ENCODE data around the gene AANAT.

Gene AANAT

DNA sequence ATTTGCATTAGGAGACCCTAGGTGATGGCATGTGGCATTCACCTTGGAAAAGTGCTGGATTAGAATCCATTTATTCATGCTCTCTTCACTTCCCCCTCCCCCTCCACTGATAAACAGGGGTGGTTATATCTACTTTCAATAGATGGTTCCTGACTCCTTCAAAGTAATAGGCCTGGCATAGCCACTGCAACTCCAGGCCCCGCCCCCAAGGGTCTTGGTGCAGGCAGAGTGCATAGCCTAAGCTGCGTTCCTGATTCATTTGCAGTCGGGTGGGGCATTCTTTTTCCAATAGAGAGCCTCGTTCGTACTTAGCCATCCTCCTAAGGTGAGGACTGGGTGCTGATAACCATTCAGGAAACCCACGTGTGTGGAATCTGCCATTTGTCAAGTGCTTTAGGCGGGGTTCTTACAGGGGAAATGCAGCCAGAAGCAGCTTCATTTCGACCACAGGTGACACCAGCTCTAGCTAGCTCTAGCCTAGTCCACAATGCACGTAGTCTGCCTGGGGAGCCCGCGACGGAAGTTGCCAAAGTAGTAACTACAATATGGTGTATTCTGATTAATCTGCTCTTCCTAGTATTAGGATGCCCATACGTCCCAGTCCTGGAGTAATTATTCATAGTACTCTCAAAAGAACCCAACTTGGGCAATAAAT lies 25.6 kb upstream of the AANAT start:
- DNase-seq: no peak

DNA sequence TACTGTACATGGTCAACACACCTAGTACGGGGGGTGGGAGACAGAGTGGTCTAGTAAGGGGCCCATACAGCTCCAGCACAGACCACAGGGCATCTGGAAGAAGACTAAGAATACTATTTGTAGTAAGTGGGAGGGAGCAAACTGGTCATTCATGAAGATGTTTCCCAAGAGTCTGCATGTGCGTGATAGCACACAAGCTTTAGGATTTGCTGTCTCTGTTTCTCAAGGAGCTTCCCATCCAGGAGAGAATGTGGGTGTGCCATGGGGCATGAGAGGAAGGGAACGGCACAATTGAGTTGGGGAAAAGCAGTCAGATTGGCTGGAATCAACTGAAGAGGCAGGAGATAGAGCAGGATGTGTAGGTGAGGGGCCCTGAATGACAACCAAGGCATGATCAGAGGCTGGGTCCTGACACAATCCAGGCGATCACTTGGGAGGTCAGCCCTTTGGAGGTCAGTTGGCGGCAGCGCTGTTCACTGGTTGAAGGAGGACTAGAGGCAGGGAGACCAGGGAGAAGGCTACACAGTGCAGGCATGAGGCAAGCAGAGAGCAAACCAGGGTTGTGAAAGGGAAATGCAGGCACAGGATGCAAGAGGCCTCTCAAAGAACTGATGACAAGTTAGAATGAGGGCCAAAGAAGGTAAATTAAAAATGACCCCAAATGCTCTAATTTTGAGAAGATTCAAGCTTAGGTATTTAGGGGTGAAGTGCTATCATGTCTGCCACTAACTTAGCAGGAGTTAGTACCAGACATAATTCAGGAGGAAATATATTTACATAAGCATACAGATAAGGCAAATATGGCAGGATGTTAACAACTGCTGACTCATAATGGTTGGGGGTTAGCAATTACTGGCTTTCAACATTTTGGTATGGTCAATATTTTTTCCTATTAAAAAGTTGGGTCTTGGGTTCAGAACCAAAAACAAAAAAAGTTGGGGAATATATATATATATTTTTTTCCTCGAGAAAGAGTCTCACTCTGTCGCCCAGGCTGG lies 24.8 kb upstream of the AANAT start:
- no peak for DNase-seq

DNA sequence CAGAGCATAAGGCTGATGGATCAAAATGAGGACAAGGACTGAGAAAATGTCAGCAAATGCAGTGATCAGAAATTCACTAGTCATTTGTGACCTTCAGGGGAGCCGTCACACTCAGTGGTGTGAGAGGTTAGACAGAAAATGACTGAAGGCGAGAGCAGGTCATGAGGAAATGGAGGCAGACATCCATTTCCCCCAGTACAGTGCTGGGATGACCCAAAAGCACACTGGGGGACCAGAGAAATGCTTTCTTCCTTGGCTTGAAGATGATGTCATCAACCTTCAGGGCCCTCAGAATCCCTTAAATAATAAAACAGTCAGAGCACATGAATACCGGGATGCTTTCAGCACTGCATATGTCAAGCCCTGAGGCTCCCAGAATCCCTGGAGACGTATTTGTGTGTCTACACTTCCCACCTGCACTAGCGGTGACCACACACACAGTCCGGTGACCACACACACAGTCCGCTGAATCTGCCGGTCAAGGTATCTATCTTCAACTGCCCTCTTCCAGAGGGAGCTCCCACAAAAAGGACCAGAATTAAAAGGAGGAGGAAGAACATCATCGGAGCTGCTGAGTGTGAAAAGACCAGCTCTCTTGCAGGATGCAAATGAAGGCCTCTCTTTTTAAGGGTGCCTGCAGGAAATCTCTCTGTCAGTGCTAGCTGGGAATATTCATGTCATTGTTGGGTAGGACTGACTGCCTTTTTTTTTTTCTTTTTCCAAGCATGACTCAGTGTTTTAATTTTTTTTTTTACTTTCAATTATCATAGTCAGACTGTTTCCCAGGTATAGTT lies 22.7 kb upstream of the AANAT start:
- peak in 2 of 51 donors; percentile 9 to 15 for DNase-seq

DNA sequence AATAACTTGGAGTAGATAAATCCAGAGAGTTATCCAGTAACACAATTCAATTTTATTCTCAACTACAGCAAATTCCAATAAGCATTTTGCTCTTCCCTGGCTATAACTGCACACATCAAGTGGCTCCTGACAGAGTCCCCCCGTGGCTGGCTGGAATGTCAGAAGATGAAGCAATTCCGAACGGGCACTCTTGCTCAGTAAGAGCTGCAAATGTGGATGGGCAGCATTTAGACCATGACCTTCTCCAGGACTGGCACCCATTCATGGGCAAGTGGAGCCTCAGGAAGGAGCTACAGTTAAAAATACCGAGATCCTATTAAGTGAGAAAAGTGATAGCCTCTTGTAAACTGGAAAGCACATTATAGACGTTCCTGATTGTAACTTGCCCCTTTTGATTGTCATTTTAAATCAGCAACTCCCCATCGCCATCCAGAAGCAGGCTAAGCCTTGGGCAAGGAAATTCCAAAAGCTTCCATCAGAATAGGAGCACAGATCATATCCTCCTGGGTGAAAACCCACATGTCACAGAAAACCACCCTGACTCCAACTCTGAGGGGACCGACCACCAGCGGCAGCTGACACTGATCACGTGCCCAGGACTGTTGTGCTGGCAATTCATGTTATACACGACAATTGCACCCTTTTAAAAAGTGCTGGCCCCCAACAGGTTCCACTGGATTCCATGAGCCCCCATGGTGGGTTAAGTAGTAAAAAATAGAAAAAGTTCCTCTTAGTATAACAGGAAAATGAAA lies 21.5 kb upstream of the AANAT start:
- no peak for DNase-seq

DNA sequence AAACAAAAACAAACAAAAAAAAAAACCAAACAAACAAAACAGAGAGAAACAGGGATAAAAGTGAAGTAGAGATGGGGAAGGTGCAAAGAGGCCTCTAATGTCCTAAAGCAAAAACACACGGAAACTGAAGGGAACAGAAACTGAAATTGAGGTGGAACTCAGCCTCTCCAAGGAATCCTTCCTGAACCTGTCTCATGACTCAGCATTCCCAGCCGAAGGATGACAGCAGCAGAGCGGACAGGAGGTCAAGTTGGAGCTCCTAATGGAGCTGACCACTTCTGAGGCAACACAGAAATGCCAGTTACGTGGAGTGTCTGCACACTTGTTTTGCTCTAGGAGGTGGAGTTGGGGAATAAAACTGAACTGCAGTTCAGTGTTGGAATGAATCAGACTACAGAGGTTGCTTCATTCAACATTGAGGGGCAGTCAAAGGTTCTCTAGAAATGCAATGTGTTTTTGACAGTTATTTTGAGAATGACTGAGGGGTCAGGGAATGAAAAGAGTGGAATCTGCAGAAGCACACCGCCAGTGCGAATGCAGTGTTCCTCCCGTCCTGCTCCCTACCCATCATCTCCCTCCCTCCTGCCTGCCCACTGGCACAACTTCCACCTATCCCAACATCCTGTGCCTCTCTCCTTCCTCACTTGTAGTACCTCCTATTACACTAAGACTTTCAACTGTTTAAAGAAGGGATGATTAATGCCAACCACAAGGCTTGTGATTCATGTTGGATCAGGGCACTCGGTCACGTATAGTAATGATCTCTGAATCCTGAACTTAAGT lies 20.8 kb upstream of the AANAT start:
- peak in 2 of 51 donors; percentile 10 to 42 for DNase-seq

DNA sequence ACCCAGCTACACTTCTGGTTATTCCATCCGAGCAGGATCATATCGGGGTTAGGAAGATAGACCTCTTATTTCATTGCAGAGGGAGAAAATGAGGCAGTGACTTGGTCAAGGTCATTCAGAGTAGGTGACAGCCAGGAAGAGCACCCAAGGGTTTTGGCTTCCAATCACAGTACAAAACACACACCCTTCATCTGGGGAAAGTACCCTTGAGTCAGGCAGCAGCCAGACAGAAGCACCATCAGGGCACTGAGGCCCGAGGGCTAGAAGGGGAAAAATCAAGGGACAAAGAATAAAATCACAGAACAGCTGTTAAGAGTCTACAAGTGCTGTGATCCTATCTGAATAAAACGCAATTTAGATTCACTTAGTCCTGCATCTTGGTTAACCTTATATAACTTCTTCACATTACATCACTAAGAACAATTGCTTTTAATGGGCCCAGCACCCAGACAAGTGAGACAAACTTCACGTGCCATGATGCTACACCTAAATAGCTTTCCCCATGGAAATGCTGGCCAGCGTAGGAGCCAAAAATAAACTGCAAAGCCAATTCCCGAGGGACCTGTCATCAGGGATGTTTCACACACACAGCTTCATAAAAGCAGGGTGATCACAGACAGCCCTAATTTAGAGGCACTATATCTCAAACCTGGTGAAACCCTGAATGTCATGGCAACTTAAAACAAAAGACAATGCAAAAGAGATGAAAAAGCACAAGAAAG lies 19.3 kb upstream of the AANAT start:
- DNase-seq: no peak

DNA sequence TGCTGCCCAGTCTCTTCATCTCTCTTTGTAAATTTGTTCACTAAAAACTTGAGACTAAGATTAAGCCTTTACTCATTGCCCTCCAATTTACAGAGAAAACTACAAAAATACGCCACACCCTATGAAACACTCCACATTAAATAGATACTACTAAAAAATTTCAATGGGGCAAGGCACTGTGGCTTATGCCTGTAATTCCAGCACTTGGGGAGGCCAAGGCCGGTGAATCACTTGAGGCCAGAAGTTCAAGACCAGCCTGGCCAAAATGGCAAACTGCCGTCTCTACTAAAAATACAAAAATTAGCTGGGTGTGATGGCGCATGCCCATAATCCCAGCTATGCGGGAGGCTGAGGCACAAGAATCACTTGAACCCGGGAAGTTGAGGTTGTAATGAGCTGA lies 18.3 kb upstream of the AANAT start:
- no peak for DNase-seq

DNA sequence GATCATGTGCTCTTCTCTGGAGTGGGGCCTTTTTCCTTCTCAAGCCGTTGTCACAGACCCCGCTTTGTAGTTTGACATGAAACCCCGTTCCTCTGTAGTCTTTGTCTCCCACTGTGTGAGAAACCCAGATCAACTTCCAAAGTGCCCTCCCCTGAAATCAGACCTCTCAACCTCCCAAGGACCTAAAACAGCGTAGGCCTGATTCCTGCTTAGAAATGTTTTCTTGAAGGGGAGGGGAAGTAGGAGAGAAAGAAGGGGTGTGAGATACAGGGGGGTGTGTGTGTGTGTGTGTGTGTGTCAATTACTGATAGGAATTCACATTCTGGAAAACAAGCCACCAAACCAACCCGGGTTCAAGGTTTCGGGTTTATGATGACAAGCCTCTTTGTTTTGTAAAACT lies 15.9 kb upstream of the AANAT start:
- DNase-seq: no peak

DNA sequence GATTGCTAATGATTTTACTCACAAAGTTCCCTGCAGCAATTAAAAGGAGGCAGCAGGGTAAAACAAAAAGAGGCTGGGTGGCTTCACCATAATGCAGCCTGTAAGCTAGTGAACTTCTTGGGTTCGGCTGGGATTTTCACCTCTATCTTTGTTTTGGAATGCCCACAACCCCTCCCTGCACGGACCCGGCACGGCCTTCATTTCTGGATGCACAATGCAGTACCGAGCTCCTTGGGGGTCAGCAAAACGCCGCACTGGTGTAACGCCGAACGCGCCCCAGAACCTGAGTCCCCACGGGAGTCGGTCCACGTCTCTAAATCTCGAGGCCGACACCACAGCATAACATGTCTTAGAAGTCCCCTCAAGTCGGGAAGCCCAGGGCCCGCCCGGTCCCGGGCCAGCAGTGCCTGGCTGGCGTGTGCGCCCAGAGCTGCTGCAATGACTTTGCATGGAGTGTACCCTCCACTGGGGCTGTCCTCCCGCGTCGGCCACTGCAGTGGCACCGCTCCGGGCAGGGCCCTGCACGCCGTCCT lies 15.2 kb upstream of the AANAT start:
- DNase-seq: peak in 1 of 51 donors; percentile 39

DNA sequence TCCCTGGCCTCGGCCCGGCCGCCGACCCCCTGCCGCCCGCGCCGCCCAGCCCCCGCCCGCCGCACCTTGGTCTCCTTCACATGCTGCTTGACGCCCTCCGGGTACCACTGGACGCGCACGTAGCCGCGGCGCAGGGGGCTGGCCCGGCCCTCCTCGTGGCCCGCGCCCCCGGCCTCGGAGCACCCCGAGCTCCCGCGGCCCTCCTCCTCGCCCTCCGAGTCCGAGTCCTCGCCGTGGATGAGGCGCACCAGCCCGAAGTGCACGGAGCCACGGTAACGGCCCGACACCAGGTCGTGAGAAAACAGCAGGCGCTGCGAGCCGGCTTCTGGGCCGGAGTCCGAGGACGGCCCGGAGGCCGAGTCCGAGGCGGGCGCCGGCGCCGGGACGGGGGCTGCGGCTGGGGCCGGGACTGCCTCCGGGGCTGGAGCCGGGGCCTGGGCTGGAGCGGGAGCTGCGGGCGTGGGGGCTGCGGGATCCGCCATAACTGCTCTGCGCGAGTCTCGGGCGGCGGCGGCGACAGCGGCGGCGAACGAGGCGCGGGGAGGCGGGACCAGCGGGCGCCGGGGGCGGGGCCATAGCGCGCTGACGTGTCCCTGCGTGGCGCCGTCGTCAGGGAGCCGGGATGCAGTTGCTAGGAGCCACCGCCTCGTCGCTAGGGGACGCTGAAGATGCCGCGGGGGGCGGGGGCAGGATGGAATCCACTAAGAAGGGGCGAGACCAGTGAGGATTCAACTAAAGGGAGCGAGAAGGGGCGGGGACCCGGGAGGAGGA lies 14.6 kb upstream of the AANAT start, which contains the start of gene UBE2O:
TSS of gene UBE2O (minus strand) at position 493 of the 771 bp plus-strand sequence. CDS start at position 482, 11 bp downstream.
- peak in 50 of 51 donors; percentile 21 to 91 (median 76) for DNase-seq

DNA sequence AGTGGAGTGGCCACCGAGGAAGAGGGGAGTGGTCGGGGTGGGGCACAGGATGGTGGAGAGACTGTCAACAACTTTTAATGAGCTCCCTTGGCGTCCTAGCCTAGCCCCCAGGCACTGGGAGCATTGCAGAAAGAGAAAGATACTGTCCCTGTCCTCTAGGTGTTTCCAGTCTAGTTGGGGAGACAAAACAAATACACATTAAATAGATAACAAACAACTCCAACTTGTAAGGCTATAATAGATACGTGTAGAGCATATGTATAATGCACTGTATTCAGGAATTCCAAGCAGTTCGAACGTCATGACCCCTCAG lies 14.0 kb upstream of the AANAT start:
- DNase-seq: no peak

DNA sequence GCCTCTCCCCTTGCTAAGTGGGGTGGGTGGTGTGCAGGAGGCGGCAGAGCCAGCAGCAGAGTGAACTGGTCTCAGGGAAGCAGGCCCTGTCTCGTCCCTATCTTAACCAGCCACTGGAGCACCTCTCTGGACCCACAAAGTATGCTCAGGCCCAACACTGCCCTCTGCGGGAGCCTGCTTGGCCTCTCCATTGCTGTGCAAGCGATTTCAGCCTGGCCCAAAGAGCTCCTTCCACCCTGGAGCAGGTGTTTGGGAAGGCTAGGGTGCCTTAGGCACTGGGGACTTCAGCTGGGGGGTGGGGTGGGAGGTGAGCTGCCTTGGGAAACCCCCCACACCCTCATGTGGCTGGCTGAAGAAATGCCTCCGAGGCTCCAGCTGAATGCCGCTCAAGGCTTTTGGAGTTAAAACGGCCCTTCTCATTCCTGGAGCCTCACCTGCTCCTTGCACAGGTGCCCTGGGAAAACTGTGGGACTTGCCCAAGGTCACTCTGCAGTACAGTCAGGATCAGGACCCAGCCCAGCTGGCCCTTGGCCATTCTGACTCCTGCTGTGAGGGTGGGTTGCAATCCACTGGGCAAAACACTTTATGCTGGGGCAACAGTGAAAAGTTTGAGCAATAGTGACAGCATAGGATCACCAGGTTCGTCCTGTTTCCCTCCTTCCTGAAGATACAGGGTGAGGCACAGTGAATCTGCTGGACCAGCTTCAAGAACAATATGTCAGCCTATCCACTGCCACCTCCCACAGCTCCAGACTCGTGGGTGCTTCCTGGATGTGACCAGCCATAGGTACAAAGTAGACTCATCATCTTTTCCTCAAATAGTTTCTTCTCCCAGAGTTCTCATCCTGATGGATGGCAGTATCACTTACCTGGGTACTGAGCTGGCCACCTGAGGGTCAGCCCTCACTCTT lies 8.6 kb upstream of the AANAT start:
- peak in 4 of 51 donors; percentile 10 to 43 (median 32) for DNase-seq

DNA sequence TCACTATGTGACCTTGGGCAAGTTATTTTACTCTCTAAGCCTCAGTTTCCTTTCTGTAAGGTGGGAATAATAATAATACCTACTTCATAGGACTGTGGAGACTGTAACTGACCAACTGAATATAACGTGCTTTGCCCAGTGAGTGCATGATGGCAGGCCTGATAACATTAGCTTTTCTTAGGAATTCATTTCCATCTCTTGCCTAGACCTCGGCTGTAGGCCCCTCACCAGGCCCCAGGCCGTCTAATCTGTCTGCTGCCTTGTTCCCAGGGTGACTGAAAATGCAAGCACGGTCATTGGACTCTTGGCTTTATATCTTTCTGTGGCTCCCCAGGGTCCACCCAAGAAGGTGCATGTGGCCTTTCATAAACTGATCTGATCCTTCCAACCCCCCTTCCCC lies 7.7 kb upstream of the AANAT start:
- no peak for DNase-seq

DNA sequence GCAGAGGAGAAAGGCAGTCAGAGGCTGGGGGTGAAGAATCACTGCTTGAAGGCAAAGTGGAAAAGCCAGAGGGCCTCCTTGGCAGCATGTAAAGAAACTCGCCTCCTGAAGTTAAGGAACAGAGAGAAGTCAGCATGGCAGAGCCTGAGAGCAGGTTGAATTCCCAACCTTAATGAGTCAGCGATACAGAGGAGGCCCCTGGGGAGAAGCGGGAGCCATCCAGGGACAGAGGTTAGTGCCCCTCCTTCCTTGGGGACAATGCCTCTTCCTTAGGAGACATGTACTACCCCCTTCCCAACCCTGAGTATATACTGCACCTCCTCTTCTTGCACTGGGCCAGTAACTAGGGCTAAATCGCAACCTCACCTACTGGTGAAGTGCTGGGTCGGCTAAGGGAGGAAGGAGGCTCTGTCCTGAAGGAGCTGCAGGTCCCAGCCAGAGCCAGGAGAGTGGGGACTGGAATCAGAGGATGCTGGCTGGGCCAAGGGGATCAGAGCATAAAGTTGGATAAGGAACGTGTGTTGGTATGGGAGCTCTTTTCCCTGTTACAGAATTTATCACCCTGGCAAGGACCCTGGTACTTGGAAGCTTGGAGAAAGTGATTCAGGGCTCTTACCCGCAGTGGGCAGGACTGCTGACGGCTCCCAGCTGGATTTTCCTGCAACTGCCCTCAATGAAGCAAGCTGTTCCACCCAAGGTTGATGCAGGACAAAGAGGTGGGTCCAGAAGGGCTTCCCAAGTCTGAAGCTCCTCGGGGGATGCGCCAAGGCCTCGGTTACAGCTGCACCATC lies 5.4 kb upstream of the AANAT start:
- no peak for DNase-seq

DNA sequence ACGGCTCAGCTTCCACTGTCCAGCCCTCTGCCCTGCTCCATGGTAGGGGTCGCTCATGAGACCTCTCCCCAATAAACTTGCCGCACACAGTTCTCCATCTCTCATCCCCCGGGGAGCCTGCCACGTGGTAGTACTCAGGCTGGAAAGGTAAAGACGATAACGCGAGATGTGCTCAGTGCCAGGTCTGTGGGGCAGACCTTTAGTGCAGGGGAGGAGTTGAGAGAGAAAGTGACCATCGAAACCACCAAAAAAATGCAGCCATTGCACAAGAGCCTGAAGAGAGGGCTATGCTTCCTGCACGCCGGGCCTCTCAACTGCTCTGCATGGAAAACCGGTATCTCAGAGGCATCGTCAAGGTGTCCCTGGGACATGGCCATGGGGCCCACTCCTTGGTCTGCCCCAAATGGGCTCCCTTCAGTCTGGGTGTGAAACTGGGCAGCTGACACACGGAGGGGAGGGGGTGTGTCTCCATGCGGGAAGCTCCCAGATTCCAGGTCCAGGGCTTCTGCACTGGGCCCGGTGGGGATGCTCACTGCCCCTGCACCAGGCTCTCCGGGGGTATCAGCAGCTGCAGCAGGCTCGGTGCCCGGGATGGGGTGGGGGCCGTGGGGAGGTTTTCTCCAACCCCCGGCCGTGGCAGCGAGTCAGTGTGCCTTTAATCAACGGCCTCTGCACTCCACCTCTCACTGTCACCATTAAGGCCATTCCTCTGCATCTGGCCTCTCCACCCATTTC lies 4.7 kb upstream of the AANAT start:
- no peak for DNase-seq

DNA sequence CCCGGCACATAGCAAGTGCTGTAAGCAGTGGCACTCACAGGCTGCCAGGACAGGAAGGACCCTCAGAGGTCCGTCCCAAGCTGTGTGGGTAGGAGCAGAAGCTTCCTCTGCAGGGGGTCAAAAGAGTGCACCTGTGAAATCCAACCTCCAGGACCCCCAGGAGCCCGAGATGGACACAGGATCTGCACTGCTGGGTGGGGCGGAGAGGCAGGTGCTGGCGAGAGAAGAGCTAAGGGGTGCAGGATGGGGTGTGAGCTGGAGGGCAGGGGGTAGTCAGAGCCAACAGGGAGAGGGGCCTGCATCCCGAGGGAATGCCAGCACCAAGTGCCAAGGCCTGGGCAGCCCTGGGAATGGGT lies 650 bp upstream of the AANAT start:
- no peak for DNase-seq

Measured in hypothalamus (tissue), 51 donors.